GM19043 (cell line): ENCODE measurements around the gene GID8.

ENCODE experiments used
- ATAC-seq: cut with Tn5 transposase; IDR thresholded peaks from one replicate; pipeline ENCODE4 v1.9.1; 2021; ENCODE audit warnings: low read depth; ENCODE audit not compliant: unreplicated experiment

The GID8 gene

GRCh38 chr20:62980970-62981369 lies 43.0 kb downstream of the GID8 start:
- ATAC-seq = no peak

GRCh38 chr20:62982124-62983075 lies 44.5 kb downstream of the GID8 start:
- no peak for ATAC-seq

GRCh38 chr20:62983210-62983609 lies 45.3 kb downstream of the GID8 start:
- ATAC-seq = no peak

DNA sequence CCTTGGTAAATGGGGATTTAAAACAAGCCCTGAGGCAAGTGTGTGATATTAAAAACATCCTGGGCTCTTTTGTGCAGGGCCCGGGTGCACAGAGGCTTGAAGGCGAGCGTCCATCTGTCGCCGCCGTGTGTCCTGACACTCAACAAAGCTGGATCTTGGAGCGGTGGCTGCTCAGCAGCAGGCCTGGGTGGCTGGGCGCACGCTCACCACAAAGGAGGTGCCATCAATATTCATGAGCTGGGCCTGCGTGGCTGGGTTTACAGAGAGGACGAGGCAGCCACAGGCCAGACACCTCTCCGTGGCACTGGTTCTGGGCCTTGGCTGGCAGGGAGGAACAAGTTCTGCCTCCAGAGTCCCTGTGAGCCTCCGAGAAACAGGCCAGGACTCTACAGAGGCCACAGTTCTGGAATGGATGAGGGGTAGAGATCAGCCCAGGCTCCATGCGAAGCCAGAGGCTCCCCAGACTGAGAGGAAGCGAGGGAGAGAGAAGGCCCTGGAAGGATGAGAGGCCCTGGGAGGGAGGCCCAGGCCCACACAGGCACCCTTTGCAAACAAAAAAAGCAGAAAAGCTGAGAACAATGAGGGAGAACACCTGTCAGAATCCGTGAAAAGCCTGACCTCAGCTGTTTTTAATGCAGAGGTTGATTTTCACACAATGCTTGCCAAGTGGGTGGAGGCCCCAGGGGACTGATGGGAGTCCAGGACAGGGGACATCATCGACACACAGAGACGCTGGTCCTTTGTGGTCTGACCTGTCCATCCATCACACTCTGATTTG lies 46.9 kb downstream of the GID8 start:
- no peak for ATAC-seq

DNA sequence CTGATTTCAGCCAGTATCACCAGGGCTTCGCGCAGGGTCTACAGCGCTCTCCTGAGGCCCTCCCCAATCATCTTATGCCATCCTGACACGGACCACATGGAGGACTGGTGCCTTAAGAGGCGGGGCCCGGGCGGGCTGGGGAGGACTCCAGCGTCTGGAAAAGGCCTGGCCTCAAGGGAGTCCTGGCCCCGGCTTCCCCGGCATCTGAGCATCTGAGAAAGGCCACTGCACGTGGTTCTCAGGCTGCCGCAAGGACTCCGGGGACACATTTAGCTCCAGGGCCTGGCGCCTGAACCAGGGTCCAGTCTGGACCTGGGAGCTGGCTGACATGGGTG lies 47.5 kb downstream of the GID8 start:
- ATAC-seq = no peak

- no peak for ATAC-seq
Measured at GRCh38 chr20:62986257-62986800, 48.4 kb downstream of the GID8 start.

DNA sequence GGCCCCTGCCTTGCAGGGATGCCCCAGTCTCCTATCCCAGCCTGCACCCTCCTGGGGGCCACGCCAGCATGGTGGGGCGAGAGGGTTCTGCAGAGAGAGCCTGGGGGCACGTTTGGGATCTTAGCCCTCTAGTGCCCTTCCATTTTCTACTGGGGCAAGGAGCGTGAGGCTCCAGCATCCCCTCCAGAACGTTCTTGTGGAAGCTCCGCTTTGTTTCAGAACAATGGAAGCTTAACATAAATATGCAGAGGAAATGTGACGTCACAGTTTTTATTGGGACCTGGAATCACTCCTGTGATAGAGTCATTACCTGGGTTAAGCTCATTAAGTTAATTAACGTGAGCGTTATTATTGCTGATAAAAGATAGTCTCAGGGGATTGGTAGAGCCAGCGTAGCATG lies 49.2 kb downstream of the GID8 start:
- ATAC-seq = no peak

GRCh38 chr20:62989201-62989601 lies 51.3 kb downstream of the GID8 start:
- no peak for ATAC-seq

DNA sequence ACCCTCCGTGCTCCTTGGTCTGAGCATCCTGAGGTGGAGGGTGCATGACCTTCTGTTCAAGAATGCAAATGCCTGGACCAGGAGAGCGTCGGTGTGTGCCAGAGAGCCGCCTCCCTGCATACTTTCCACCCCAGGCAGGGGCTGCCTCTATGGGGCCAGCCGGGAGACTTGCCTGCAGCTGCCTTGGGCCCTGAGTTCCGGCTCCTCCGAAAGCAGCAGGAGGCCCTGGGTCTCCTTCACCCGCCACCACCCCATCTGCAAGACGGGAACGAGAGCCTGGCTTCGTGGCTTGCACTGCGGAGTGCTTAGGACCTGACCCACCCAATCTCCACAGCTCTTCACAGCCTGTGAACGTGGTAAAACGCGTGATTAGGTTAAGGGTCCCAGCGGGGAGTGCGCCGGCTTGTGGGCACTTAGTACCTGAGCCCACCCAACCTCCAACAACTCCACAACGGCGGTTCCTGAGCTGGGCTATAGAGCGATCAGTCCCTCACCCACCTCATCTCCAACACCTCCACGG lies 52.4 kb downstream of the GID8 start:
- ATAC-seq = no peak

DNA sequence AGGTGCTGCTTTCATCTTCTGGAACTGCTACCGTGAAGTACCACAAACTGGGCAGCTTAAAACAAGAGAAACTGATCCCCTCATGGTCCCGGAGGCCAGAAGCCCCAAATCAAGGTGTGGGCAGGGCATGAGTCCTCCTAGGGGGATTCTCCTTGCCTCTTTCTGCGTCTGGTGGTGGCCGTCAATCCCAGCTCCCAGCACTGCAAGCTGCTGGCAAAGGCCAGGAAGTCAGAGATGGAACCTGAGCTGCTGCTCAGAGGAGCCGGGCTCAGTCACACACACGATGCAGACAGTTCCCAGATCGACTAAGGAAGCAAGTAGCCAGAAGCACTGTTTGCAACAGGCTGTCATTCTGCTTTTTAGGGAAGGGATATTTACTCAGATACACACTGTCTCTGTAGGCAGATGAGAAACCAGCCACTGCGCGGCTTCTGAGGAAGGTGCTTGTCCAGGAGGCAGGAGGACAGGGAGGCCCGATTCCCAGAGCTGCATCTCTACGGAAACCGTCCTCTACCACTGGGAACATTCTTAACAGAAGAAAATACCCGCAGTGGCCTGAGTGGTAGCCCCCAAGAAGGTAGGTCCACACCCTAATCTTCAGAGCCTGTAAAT lies 53.4 kb downstream of the GID8 start:
- ATAC-seq = no peak

GRCh38 chr20:62991863-62992262 lies 53.9 kb downstream of the GID8 start:
- ATAC-seq = no peak

DNA sequence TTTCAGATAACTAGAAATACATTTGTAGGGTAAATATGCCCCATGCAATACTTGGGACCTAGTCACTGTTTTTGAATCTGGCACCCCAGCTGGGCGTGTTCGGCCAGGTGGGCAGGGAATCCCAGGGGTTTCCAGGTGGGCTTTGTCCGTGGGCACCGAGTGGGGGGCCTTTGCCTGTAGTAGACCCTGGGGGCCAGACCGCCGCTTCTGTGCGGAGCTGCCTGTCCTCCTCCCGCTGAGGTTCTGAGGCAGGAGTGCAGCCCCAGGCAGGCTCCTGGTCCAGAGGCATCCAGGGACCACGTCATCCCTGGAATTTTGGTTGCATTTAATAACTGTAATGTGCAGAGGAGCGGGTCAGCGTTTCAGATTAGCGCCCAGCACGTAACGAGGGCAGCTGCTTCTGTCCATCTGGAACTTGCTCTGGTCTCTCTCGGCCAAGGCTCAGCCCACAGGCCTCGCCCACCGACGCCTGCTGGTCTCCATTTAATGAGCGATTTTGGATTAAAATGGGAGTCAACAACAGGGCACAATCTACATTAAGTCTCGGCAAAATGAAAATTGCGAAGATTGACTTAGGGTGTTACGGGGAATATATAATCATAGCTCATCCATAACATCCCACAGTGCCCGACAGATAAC lies 56.0 kb downstream of the GID8 start:
- ATAC-seq = no peak

GRCh38 chr20:62994869-62995281 lies 56.9 kb downstream of the GID8 start:
- ATAC-seq = no peak

DNA sequence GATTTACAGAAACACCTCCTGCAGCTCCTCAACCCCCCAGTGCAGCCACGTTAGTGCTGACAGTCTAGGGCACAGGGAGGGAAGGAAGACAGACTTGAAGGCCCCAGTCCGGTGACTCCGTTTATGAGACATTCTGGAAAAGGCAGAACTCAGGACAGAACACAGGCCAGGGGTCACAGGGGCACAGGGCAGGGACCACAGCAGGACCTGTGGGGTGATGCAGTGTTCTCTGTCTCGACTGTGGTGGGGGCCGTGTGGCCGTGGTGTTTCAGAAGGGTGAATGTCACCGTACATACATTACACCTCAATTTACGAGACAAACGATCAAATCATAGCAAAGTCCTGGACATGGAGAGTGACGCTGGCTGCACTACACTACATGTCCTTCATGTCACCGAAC lies 57.5 kb downstream of the GID8 start:
- no peak for ATAC-seq

GRCh38 chr20:62995898-62996595 lies 58.1 kb downstream of the GID8 start:
- no peak for ATAC-seq

- no peak for ATAC-seq
Measured at GRCh38 chr20:62996596-62996982, 58.6 kb downstream of the GID8 start.

- ATAC-seq = no peak
Measured at GRCh38 chr20:62997417-62998035, 59.6 kb downstream of the GID8 start.
